Neural crest cell (in vitro differentiated cells): ENCODE measurements around the gene AKAP11. TPM values are rescaled to one million over a fixed set of nuclear protein-coding genes. Genes with fewer than 3 reads are reported as not detected.

Source experiments
- DNase-seq: peaks from one replicate; pipeline ENCODE4 v3.0.0; 2021; ENCODE audit warnings: low read depth, mixed read lengths, low spot score
- H3K27ac Mint-ChIP-seq: one replicate; pipeline ENCODE4 v1.8.0; 2021; ENCODE audit warnings: mild to moderate bottlenecking, mixed read lengths; ENCODE audit not compliant: unreplicated experiment
- H3K27me3 Mint-ChIP-seq: 2 replicates; pipeline ENCODE4 v1.8.0; 2021; ENCODE audit warnings: low read depth, mild to moderate bottlenecking, mixed read lengths
- H3K36me3 Mint-ChIP-seq: 2 replicates; pipeline ENCODE4 v1.8.0; 2021; ENCODE audit warnings: low read depth, mild to moderate bottlenecking, mixed read lengths
- H3K4me1 Mint-ChIP-seq: 2 replicates; pipeline ENCODE4 v1.8.0; 2021; ENCODE audit warnings: mixed read lengths
- H3K4me3 Mint-ChIP-seq: one replicate; pipeline ENCODE4 v1.8.0; 2021; ENCODE audit warnings: mild to moderate bottlenecking, mixed read lengths
- H3K9me3 Mint-ChIP-seq: 2 replicates; pipeline ENCODE4 v1.8.0; 2021; ENCODE audit warnings: mixed read lengths
- total RNA-seq: library from RNA; stranded (reverse); gene quantifications from 2 replicates; pipeline ENCODE4 v1.2.1, GENCODE V29; 2021
- TF ChIP-seq, protein P1 (sequence below): fragments of 200-600 bp; sonication (generic); conservative IDR thresholded peaks from 2 replicates; pipeline ENCODE4 v1.5.0; 2021; ENCODE audit warnings: antibody characterized with exemption, mild to moderate bottlenecking

Gene AKAP11
- total RNA-seq, 1 donor from 2014 or later: 27.4 TPM

- no peaks in the 10 kb centered on the region for H3K27me3 Mint-ChIP-seq
- TF ChIP-seq, protein P1, sequence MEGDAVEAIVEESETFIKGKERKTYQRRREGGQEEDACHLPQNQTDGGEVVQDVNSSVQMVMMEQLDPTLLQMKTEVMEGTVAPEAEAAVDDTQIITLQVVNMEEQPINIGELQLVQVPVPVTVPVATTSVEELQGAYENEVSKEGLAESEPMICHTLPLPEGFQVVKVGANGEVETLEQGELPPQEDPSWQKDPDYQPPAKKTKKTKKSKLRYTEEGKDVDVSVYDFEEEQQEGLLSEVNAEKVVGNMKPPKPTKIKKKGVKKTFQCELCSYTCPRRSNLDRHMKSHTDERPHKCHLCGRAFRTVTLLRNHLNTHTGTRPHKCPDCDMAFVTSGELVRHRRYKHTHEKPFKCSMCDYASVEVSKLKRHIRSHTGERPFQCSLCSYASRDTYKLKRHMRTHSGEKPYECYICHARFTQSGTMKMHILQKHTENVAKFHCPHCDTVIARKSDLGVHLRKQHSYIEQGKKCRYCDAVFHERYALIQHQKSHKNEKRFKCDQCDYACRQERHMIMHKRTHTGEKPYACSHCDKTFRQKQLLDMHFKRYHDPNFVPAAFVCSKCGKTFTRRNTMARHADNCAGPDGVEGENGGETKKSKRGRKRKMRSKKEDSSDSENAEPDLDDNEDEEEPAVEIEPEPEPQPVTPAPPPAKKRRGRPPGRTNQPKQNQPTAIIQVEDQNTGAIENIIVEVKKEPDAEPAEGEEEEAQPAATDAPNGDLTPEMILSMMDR: peak; percentile 60
- H3K36me3 Mint-ChIP-seq: no peaks in the 10 kb centered on the region
- no peaks in the 10 kb centered on the region for H3K9me3 Mint-ChIP-seq
- no peak for DNase-seq
- H3K4me1 Mint-ChIP-seq: peaks cover 8% of the 10 kb centered on the region
- H3K27ac Mint-ChIP-seq: no peak overlapping the region
- no peak overlapping the region for H3K4me3 Mint-ChIP-seq
Observed at GRCh38 chr13:42333613-42334328, 61.8 kb downstream of the AKAP11 start.

DNA sequence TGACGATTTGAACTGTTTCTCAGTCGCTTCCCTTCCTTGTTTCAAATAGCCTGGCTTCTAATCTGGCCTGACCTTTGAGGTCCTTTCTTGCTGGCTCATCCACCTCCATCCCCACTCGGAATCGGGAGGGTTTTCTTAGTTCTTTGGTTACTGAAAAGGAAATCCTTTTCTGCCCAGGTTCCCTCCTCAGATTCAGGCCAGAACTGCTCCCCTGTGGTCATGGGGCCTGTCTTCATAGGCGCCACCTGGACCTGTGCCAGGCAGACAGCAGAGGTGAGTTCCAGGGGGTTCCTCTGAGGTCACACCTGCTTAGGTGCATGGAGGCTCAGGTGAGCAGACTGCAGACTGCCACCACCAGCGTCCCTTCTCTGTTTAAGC, 62.4 kb downstream of the AKAP11 start:
- H3K27ac Mint-ChIP-seq: no peak overlapping the region
- H3K9me3 Mint-ChIP-seq: no peaks in the 10 kb centered on the region
- TF ChIP-seq, protein P1: no peak
- no peak overlapping the region for H3K4me3 Mint-ChIP-seq
- no peaks in the 10 kb centered on the region for H3K36me3 Mint-ChIP-seq
- DNase-seq: no peak
- H3K27me3 Mint-ChIP-seq: no peaks in the 10 kb centered on the region
- H3K4me1 Mint-ChIP-seq: peaks cover 8% of the 10 kb centered on the region

GRCh38 chr13:42337808-42338600, 66.1 kb downstream of the AKAP11 start:
- no peaks in the 10 kb centered on the region for H3K27me3 Mint-ChIP-seq
- no peaks in the 10 kb centered on the region for H3K36me3 Mint-ChIP-seq
- no peak overlapping the region for H3K27ac Mint-ChIP-seq
- no peak overlapping the region for H3K4me3 Mint-ChIP-seq
- TF ChIP-seq, protein P1: no peak
- DNase-seq: no peak
- no peaks in the 10 kb centered on the region for H3K9me3 Mint-ChIP-seq
- no peaks in the 10 kb centered on the region for H3K4me1 Mint-ChIP-seq

GRCh38 chr13:42345367-42345766, 73.4 kb downstream of the AKAP11 start:
- H3K4me3 Mint-ChIP-seq: no peak overlapping the region
- DNase-seq: no peak
- TF ChIP-seq, protein P1: no peak
- H3K4me1 Mint-ChIP-seq: no peaks in the 10 kb centered on the region
- no peak overlapping the region for H3K27ac Mint-ChIP-seq
- no peaks in the 10 kb centered on the region for H3K27me3 Mint-ChIP-seq
- no peaks in the 10 kb centered on the region for H3K36me3 Mint-ChIP-seq
- H3K9me3 Mint-ChIP-seq: peaks cover 2% of the 10 kb centered on the region

GRCh38 chr13:42348576-42348975, 76.6 kb downstream of the AKAP11 start:
- Mint-ChIP-seq H3K9me3 (peaks cover 2% of the 10 kb centered on the region), H3K27me3 (no peaks in the 10 kb centered on the region), H3K27ac (no peak overlapping the region), H3K4me3 (no peak overlapping the region), H3K4me1 (no peaks in the 10 kb centered on the region), H3K36me3 (no peaks in the 10 kb centered on the region)
- TF ChIP-seq, protein P1: no peak
- no peak for DNase-seq
